Measurements from ENCODE around the gene CECR2.
"Not testable (repeated sequence)": the region's sequence is repeated elsewhere in the genome, so short reads cannot be mapped to it uniquely, and the experiment has no call there.

Gene CECR2

GRCh38 chr22:17418890-17419324 is 49.6 kb downstream of the CECR2 start:
- no peak for DNase-seq (ENCODE audit: extremely low read depth, low read depth)

GRCh38 chr22:17419348-17419747 is 50.1 kb downstream of the CECR2 start:
- DNase-seq (ENCODE audit: extremely low read depth, low read depth), result no peak
- TF ChIP-seq CTCF (IDR thresholded peaks at IDR 0.05; ENCODE audit: low read depth, low read length), result no peak

More at GRCh38 chr22:17418890-17419324, 49.6 kb downstream of the CECR2 start:
- TF ChIP-seq CTCF (IDR thresholded peaks at IDR 0.05; ENCODE audit: low read depth, low read length), result no peak

GRCh38 chr22:17422736-17423343 is 53.6 kb downstream of the CECR2 start:
- TF ChIP-seq CTCF (IDR thresholded peaks at IDR 0.05; ENCODE audit: low read depth, low read length), result no peak

GRCh38 chr22:17423616-17424015 is 54.4 kb downstream of the CECR2 start:
- no peak for DNase-seq (ENCODE audit: extremely low read depth, low read depth)
- no peak for TF ChIP-seq CTCF (IDR thresholded peaks at IDR 0.05; ENCODE audit: low read depth, low read length)

More at GRCh38 chr22:17422736-17423343, 53.6 kb downstream of the CECR2 start:
- DNase-seq (ENCODE audit: extremely low read depth, low read depth), result no peak

GRCh38 chr22:17427528-17427927 is 58.3 kb downstream of the CECR2 start:
- not testable (repeated sequence) for DNase-seq (ENCODE audit: extremely low read depth, low read depth)

GRCh38 chr22:17429516-17429915 is 60.3 kb downstream of the CECR2 start:
- DNase-seq (ENCODE audit: extremely low read depth, low read depth), result no peak
- TF ChIP-seq CTCF (IDR thresholded peaks at IDR 0.05; ENCODE audit: low read depth, low read length), result no peak

- no peak for TF ChIP-seq CTCF (IDR thresholded peaks at IDR 0.05; ENCODE audit: low read depth, low read length)
- no peak for DNase-seq (ENCODE audit: extremely low read depth, low read depth)
These were observed 61.2 kb downstream of the CECR2 start for GRCh38 chr22:17430412-17430811.

- DNase-seq (ENCODE audit: extremely low read depth, low read depth), result no peak
These were observed 61.9 kb downstream of the CECR2 start for GRCh38 chr22:17431179-17431578.

More at GRCh38 chr22:17431179-17431578, 61.9 kb downstream of the CECR2 start:
- no peak for TF ChIP-seq CTCF (IDR thresholded peaks at IDR 0.05; ENCODE audit: low read depth, low read length)

All from AG09319 (cell line).